Retina (tissue), 1 donor: ENCODE measurements around the gene C3orf22.

Experiments used
- DNase-seq: peaks from one replicate; pipeline ENCODE4 v3.0.0-alpha.2; 2016

Gene C3orf22

GRCh38 chr3:126511291-126511690 is 47.4 kb downstream of the C3orf22 start:
- DNase-seq, result no peak

- no peak for DNase-seq
Observed at GRCh38 chr3:126510308-126510910, 48.3 kb downstream of the C3orf22 start.

GRCh38 chr3:126509597-126510307 is 49.0 kb downstream of the C3orf22 start:
- no peak for DNase-seq

GRCh38 chr3:126508564-126508964 is 50.2 kb downstream of the C3orf22 start:
- DNase-seq, result no peak

- no peak for DNase-seq
Observed at GRCh38 chr3:126507886-126508285, 50.8 kb downstream of the C3orf22 start.

- DNase-seq, result no peak
Observed at GRCh38 chr3:126503701-126504100, 55.0 kb downstream of the C3orf22 start.

GRCh38 chr3:126502656-126503055 is 56.1 kb downstream of the C3orf22 start:
- DNase-seq, result no peak

- no peak for DNase-seq
Observed at GRCh38 chr3:126501736-126502135, 57.0 kb downstream of the C3orf22 start.

GRCh38 chr3:126501054-126501453 is 57.7 kb downstream of the C3orf22 start:
- no peak for DNase-seq

GRCh38 chr3:126500016-126500415 is 58.7 kb downstream of the C3orf22 start:
- DNase-seq, result no peak
